ENCODE measurements around the gene FOXF2. TPM values are rescaled to one million over a fixed set of nuclear protein-coding genes. Genes with fewer than 3 reads are reported as not detected.
"Not testable (repeated sequence)": the region's sequence is repeated elsewhere in the genome, so short reads cannot be mapped to it uniquely, and the experiment has no call there.

FOXF2 gene
- total RNA-seq, 1 donor from 2014 or later, result not detected

- Mint-ChIP-seq H3K4me1 (no peaks in the 10 kb centered on the region), H3K4me3 (no peak overlapping the region), H3K27ac (no peak overlapping the region), H3K9me3 (peaks cover 30% of the 10 kb centered on the region), H3K27me3 (peaks cover 50% of the 10 kb centered on the region), H3K36me3 (ENCODE audit: low read depth) (no peaks in the 10 kb centered on the region)
- CTCF ChIA-PET, result no interaction called here
- intact Hi-C loops (cut with micrococcal nuclease), result no loop called here
- no peak for ATAC-seq (ENCODE audit: low read depth)
- no peak for DNase-seq
- POLR2A ChIA-PET, result no interaction called here
- TF ChIP-seq CTCF (IDR thresholded peaks at IDR 0.05), result no peak
These were observed 39.7 kb upstream of the FOXF2 start for GRCh38 chr6:1349655-1350054.

- no peak for TF ChIP-seq CTCF (IDR thresholded peaks at IDR 0.05)
- H3K9me3 Mint-ChIP-seq, result peaks cover 28% of the 10 kb centered on the region
- intact Hi-C loops (cut with micrococcal nuclease), result no loop called here
- H3K27ac Mint-ChIP-seq, result no peak overlapping the region
- no peaks in the 10 kb centered on the region for H3K36me3 Mint-ChIP-seq (ENCODE audit: low read depth)
- H3K27me3 Mint-ChIP-seq, result peaks cover 49% of the 10 kb centered on the region
- H3K4me1 Mint-ChIP-seq, result no peaks in the 10 kb centered on the region
- H3K4me3 Mint-ChIP-seq, result no peak overlapping the region
- ATAC-seq (ENCODE audit: low read depth), result no peak
- ChIA-PET POLR2A (no interaction called here), CTCF (no interaction called here)
- no peak for DNase-seq
These were observed 37.9 kb upstream of the FOXF2 start for GRCh38 chr6:1351381-1352008.

- peaks cover 26% of the 10 kb centered on the region for H3K9me3 Mint-ChIP-seq
- ATAC-seq (ENCODE audit: low read depth); DNase-seq; H3K27ac Mint-ChIP-seq; H3K36me3 Mint-ChIP-seq (ENCODE audit: low read depth); H3K4me3 Mint-ChIP-seq; POLR2A ChIA-PET; CTCF ChIA-PET; H3K4me1 Mint-ChIP-seq; intact Hi-C loops (cut with micrococcal nuclease): not testable (repeated sequence)
- peaks cover 46% of the 10 kb centered on the region for H3K27me3 Mint-ChIP-seq
These were observed 34.3 kb upstream of the FOXF2 start for GRCh38 chr6:1355068-1355467.

GRCh38 chr6:1361717-1362116 is 27.7 kb upstream of the FOXF2 start:
- DNase-seq; intact Hi-C loops (cut with micrococcal nuclease); POLR2A ChIA-PET; H3K9me3 Mint-ChIP-seq; H3K27ac Mint-ChIP-seq; H3K36me3 Mint-ChIP-seq (ENCODE audit: low read depth); CTCF ChIA-PET; H3K4me1 Mint-ChIP-seq; H3K4me3 Mint-ChIP-seq; ATAC-seq (ENCODE audit: low read depth): not testable (repeated sequence)
- H3K27me3 Mint-ChIP-seq, result peaks cover 33% of the 10 kb centered on the region

- no peaks in the 10 kb centered on the region for H3K36me3 Mint-ChIP-seq (ENCODE audit: low read depth)
- ATAC-seq (ENCODE audit: low read depth) (no peak), DNase-seq (no peak)
- intact Hi-C loops (cut with micrococcal nuclease), result no loop called here
- H3K4me3 Mint-ChIP-seq, result no peak overlapping the region
- peaks cover 3% of the 10 kb centered on the region for H3K9me3 Mint-ChIP-seq
- peaks cover 32% of the 10 kb centered on the region for H3K27me3 Mint-ChIP-seq
- ChIA-PET POLR2A (no interaction called here), CTCF (no interaction called here)
- no peaks in the 10 kb centered on the region for H3K4me1 Mint-ChIP-seq
- no peak overlapping the region for H3K27ac Mint-ChIP-seq
- no peak for TF ChIP-seq CTCF (IDR thresholded peaks at IDR 0.05)
These were observed 26.7 kb upstream of the FOXF2 start for GRCh38 chr6:1362643-1363042.

GRCh38 chr6:1363298-1363697 is 26.1 kb upstream of the FOXF2 start:
- H3K27me3 Mint-ChIP-seq, result peaks cover 38% of the 10 kb centered on the region
- DNase-seq, result no peak
- CTCF ChIA-PET, result no interaction called here

More at GRCh38 chr6:1363298-1363697, 26.1 kb upstream of the FOXF2 start:
- no peak for TF ChIP-seq CTCF (IDR thresholded peaks at IDR 0.05)
- no peak overlapping the region for H3K27ac Mint-ChIP-seq
- ATAC-seq (ENCODE audit: low read depth), result no peak
- intact Hi-C loops (cut with micrococcal nuclease), result no loop called here
- H3K36me3 Mint-ChIP-seq (ENCODE audit: low read depth), result no peaks in the 10 kb centered on the region
- no peaks in the 10 kb centered on the region for H3K4me1 Mint-ChIP-seq
- peaks cover 3% of the 10 kb centered on the region for H3K9me3 Mint-ChIP-seq
- H3K4me3 Mint-ChIP-seq, result no peak overlapping the region
- POLR2A ChIA-PET, result no interaction called here

Measured in activated B cell treated with CpG ODN at 0.5 μM for 24 hours (primary cell).